Measurements from ENCODE around the gene ACTN2. TPM values are rescaled to one million over a fixed set of nuclear protein-coding genes. Genes with fewer than 3 reads are reported as not detected.

The ACTN2 gene
- total RNA-seq, 1 experiment from 2014 or later, result 0.07 TPM

DNA sequence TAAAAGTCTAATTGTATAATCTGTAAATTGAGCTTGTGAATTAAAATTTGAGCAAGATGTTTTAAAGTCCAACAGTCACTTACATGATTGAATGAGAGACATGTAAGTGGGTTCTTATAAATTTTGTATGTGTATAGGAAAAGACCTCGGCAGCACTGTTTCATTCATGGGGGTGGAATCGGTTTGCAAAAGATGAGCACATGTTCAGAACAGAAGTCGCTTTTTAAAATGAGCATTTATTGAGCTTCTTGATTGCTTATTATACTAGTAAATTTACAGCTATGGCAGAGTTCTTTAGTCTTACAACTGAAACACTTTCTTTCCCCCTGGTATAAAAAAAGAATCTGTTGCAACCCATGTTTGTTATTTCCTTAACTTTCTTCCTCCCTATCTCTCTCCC, 33.9 kb downstream of the ACTN2 start:
- no peaks in the 10 kb centered on the region for H3K9me3 ChIP-seq
- no peak for DNase-seq
- H3K4me3 ChIP-seq, result no peak overlapping the region
- H3K36me3 ChIP-seq, result no peaks in the 10 kb centered on the region
- H3K27me3 ChIP-seq, result no peaks in the 10 kb centered on the region

GRCh38 chr1:236720611-236721010, 34.3 kb downstream of the ACTN2 start:
- no peak overlapping the region for H3K4me3 ChIP-seq
- DNase-seq, result no peak
- no peaks in the 10 kb centered on the region for H3K36me3 ChIP-seq
- H3K9me3 ChIP-seq, result no peaks in the 10 kb centered on the region
- H3K27me3 ChIP-seq, result no peaks in the 10 kb centered on the region

DNA sequence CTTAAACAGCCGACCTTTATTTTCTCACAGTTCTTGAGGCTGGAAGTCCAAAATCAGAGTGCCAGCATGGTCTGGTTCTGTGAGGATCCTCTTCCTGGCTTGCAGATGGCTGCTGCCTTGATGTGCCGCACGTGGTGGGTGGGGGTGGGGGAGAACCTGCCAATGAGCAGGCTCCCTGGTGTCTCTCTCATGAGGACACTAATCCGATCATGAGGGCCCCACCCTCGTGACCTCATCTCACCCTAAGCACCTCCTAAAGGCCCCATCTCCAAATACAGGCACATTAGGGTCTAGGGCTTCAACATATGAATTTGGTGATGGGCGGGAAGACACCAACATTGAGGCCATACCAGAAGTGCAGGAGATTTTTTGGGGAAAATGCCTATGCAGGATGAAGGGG, 37.8 kb downstream of the ACTN2 start:
- Histone ChIP-seq H3K36me3 (no peaks in the 10 kb centered on the region), H3K27me3 (no peaks in the 10 kb centered on the region), H3K9me3 (no peaks in the 10 kb centered on the region), H3K4me3 (no peak overlapping the region)
- no peak for DNase-seq

GRCh38 chr1:236724506-236724905, 38.2 kb downstream of the ACTN2 start:
- Histone ChIP-seq H3K27me3 (no peaks in the 10 kb centered on the region), H3K4me3 (no peak overlapping the region), H3K36me3 (no peaks in the 10 kb centered on the region), H3K9me3 (no peaks in the 10 kb centered on the region)
- no peak for DNase-seq

GRCh38 chr1:236725668-236726067, 39.4 kb downstream of the ACTN2 start:
- DNase-seq, result no peak
- Histone ChIP-seq H3K4me3 (no peak overlapping the region), H3K9me3 (no peaks in the 10 kb centered on the region), H3K27me3 (no peaks in the 10 kb centered on the region), H3K36me3 (no peaks in the 10 kb centered on the region)

- no peaks in the 10 kb centered on the region for H3K9me3 ChIP-seq
- H3K36me3 ChIP-seq, result no peaks in the 10 kb centered on the region
- H3K4me3 ChIP-seq, result no peak overlapping the region
- no peak for DNase-seq
- no peaks in the 10 kb centered on the region for H3K27me3 ChIP-seq
These were observed 41.2 kb downstream of the ACTN2 start for GRCh38 chr1:236727521-236727920.

DNA sequence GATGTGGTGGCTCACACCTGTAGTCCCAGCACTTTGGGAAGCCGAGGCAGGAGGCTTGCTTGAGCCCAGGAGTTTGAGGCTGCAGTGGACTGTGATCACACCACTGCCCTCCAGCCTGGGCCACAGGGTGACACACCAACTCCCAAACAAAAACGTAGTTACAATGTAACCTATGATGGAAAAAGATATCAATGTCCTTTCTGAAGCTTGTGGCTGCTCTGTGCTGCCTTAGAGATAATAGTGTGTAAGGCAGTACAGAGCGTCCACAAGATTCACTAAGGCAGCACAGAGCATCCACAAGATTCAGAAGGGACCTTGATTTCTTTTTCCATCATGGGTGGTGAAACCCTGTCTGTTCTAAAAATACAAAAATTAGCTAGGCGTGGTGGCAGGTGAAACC, 42.5 kb downstream of the ACTN2 start:
- Histone ChIP-seq H3K27me3 (no peaks in the 10 kb centered on the region), H3K4me3 (no peak overlapping the region), H3K9me3 (no peaks in the 10 kb centered on the region), H3K36me3 (no peaks in the 10 kb centered on the region)
- DNase-seq, result no peak

DNA sequence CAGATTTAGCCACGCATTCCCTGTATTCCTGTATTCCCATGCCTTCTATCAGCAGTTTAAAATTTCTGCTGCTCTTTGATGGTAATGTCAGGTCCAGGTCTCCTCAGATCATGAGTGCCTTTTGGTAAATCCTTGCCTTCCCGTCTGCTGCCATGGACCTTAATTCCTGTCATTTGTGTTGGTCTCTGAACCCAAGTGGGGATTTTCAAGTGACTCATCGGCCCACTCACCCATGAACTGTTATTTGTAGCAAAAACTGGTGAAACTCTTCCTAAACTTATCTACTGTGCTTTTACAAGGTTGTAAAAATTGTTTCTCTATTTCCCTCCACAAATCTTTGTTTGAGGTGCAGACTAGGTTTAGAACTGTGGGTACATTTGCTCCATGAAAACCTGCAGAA, 47.4 kb downstream of the ACTN2 start:
- DNase-seq, result no peak
- H3K27me3 ChIP-seq, result no peaks in the 10 kb centered on the region
- no peaks in the 10 kb centered on the region for H3K9me3 ChIP-seq
- no peaks in the 10 kb centered on the region for H3K36me3 ChIP-seq
- H3K4me3 ChIP-seq, result no peak overlapping the region

DNA sequence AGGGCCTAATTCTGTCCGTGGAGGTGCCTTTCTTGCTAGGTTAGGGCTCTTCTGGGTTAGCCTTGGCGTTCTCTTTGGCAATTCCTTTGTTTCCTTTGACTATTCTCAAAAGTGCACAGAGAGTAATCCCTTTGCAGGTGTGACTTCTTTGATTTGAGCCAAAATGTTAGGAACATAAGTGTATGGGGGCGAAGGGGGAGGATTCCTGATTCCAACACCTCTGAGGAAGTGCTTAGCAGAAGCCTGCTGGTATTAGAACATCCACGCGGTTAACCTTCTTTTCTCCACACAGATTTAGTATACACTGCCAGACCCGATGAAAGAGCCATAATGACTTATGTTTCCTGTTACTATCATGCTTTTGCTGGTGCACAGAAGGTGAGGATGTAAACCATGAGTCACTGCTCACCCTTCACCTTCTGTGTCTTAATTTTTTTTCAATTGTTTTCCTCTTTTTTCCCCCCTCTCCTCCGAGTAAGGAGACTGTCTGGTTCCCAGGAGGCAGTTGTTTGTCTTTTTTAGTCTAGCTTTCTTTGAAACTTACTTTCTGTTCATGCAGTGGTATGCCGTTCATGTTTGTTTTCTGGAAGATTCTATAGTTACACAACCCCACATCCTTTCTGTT, 48.0 kb downstream of the ACTN2 start:
- no peaks in the 10 kb centered on the region for H3K27me3 ChIP-seq
- H3K4me3 ChIP-seq, result no peak overlapping the region
- no peak for DNase-seq
- no peaks in the 10 kb centered on the region for H3K36me3 ChIP-seq
- H3K9me3 ChIP-seq, result no peaks in the 10 kb centered on the region

- Histone ChIP-seq H3K4me3 (no peak overlapping the region), H3K9me3 (no peaks in the 10 kb centered on the region), H3K27me3 (no peaks in the 10 kb centered on the region), H3K36me3 (no peaks in the 10 kb centered on the region)
- DNase-seq, result no peak
These were observed 50.5 kb downstream of the ACTN2 start for GRCh38 chr1:236736761-236737160.

GRCh38 chr1:236741753-236742152, 55.5 kb downstream of the ACTN2 start:
- Histone ChIP-seq H3K4me3 (no peak overlapping the region), H3K27me3 (no peaks in the 10 kb centered on the region), H3K9me3 (no peaks in the 10 kb centered on the region), H3K36me3 (no peaks in the 10 kb centered on the region)
- DNase-seq, result no peak

GRCh38 chr1:236742421-236743160, 56.3 kb downstream of the ACTN2 start:
- Histone ChIP-seq H3K36me3 (no peaks in the 10 kb centered on the region), H3K9me3 (no peaks in the 10 kb centered on the region), H3K4me3 (no peak overlapping the region)

DNA sequence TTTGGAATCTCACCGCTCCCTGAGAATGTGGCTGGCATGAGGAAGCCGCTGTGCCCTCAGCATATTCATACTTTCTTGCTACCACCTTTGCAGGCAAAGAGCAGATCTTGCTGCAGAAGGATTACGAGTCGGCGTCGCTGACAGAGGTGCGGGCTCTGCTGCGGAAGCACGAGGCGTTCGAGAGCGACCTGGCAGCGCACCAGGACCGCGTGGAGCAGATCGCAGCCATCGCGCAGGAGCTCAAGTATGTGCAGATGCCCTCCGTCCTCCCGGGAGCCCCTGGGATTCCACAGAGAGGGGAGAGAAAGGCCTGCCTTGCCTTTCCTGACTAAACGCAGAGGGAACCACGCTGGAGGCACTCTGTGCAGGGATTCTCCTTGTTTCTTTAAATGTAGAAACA, 58.2 kb downstream of the ACTN2 start:
- no peak overlapping the region for H3K4me3 ChIP-seq
- H3K27me3 ChIP-seq, result no peaks in the 10 kb centered on the region
- no peaks in the 10 kb centered on the region for H3K36me3 ChIP-seq
- no peaks in the 10 kb centered on the region for H3K9me3 ChIP-seq
- DNase-seq, result no peak

More at GRCh38 chr1:236742421-236743160, 56.3 kb downstream of the ACTN2 start:
- no peaks in the 10 kb centered on the region for H3K27me3 ChIP-seq
- DNase-seq, result no peak

- Histone ChIP-seq H3K27me3 (no peaks in the 10 kb centered on the region), H3K9me3 (no peaks in the 10 kb centered on the region), H3K4me3 (no peak overlapping the region), H3K36me3 (no peaks in the 10 kb centered on the region)
- DNase-seq, result no peak
These were observed 60.5 kb downstream of the ACTN2 start for GRCh38 chr1:236746785-236747184.

DNA sequence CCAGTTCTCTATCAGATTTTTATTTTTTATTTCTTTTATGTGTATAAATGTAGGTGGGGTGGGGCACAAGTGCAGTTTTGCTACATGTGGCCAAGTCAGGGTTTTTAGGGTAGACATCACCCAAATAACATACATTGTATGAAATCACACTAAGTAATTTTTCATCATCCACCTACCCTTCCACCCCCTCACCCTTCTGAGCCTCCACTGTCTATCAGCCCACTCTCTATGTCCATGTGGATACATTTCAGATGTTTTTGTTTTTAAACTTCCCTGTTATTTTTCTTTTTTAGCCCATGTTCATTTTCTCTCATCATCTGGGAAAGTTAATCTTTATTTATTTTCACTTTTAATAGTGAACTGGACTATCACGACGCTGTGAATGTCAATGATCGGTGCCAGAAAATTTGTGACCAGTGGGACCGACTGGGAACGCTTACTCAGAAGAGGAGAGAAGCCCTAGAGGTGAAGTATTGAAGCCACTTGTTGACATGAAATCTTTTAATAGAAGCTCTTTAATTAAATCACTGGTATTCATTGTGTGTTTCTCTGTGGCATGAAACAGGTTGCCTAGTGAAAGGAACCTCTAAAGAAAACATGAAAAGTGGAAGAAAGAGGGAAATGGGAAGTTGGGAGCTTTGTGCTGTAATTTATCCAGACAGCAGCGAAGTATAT, 61.1 kb downstream of the ACTN2 start:
- no peak for DNase-seq
- no peaks in the 10 kb centered on the region for H3K36me3 ChIP-seq
- H3K27me3 ChIP-seq, result no peaks in the 10 kb centered on the region
- no peak overlapping the region for H3K4me3 ChIP-seq
- H3K9me3 ChIP-seq, result no peaks in the 10 kb centered on the region

DNA sequence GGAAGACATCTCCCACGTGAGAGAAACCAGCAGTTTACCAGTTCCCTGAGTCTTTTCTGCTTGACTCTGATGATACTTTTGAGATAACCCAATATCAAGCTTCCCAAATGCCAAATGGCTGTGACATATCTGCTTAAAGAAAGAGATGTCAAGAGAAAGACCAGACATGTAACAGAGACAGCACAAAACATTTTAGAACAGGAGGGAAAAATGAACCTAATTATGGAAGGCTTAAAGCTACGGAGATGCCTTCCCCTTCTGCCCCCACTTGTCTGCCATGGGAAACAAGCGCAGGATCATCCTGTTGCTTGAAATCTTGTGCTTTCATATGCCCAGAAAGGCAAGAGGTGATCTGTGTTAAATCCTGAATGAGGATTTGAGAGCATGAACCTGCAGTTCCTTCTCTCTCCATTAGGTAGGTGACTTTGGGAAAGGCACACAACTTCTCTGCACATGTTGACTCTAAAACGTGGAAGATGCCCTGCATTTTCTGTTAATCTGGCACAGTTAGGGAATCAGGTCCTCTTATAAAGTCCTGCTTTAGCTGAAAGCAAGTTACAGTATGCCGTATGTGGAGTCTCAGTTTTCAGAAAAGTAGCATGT, 62.1 kb downstream of the ACTN2 start:
- no peaks in the 10 kb centered on the region for H3K9me3 ChIP-seq
- no peaks in the 10 kb centered on the region for H3K36me3 ChIP-seq
- no peaks in the 10 kb centered on the region for H3K27me3 ChIP-seq
- no peak for DNase-seq
- no peak overlapping the region for H3K4me3 ChIP-seq

- no peak for DNase-seq
- Histone ChIP-seq H3K4me3 (no peak overlapping the region), H3K36me3 (no peaks in the 10 kb centered on the region), H3K9me3 (no peaks in the 10 kb centered on the region), H3K27me3 (no peaks in the 10 kb centered on the region)
These were observed 64.6 kb downstream of the ACTN2 start for GRCh38 chr1:236750928-236751327.

Data from MG63 (cell line).